Hematopoietic multipotent progenitor cell treated with erythropoietin and hydrocortisone succinate and interleukin-3 and kit ligand, for 8 days (in vitro differentiated cells): ENCODE data around the gene RUSF1.
"Not testable (repeated sequence)": the region's sequence is repeated elsewhere in the genome, so short reads cannot be mapped to it uniquely, and the experiment has no call there.

Experiments used
- DNase-seq: peaks from one replicate; pipeline ENCODE4 v3.0.0-alpha.2; 2015

The RUSF1 gene

GRCh38 chr16:31507929-31508705 is at the start of gene RUSF1:
Gene RUSF1 (minus strand): TSS chr16:31508391. CDS start chr16:31508373, 18 bp downstream.
- peak; percentile 90 for DNase-seq

GRCh38 chr16:31542763-31543162 is 34.6 kb upstream of the RUSF1 start:
- DNase-seq, result no peak

- not testable (repeated sequence) for DNase-seq
Observed at GRCh38 chr16:31539762-31540161, 31.6 kb upstream of the RUSF1 start.

GRCh38 chr16:31538243-31538598 is 30.0 kb upstream of the RUSF1 start:
- not testable (repeated sequence) for DNase-seq

GRCh38 chr16:31537362-31538242 is 29.4 kb upstream of the RUSF1 start:
- DNase-seq, result peak; percentile 29

GRCh38 chr16:31536804-31537361 is 28.7 kb upstream of the RUSF1 start:
- no peak for DNase-seq

- peak; percentile 92 for DNase-seq
Observed at GRCh38 chr16:31535737-31536136, 27.5 kb upstream of the RUSF1 start.

- no peak for DNase-seq
Observed at GRCh38 chr16:31532896-31533295, 24.7 kb upstream of the RUSF1 start.

GRCh38 chr16:31532120-31532519 is 23.9 kb upstream of the RUSF1 start:
- no peak for DNase-seq

GRCh38 chr16:31531096-31531495 is 22.9 kb upstream of the RUSF1 start:
- no peak for DNase-seq

- no peak for DNase-seq
Observed at GRCh38 chr16:31530405-31530804, 22.2 kb upstream of the RUSF1 start.

- no peak for DNase-seq
Observed at GRCh38 chr16:31529937-31530312, 21.7 kb upstream of the RUSF1 start.

GRCh38 chr16:31529108-31529936 is 21.1 kb upstream of the RUSF1 start:
- DNase-seq, result peak; percentile 58

GRCh38 chr16:31528523-31529107 is 20.4 kb upstream of the RUSF1 start:
- DNase-seq, result peak; percentile 45

- peak; percentile 98 for DNase-seq
Observed at GRCh38 chr16:31527734-31528274, 19.6 kb upstream of the RUSF1 start, which contains the start of gene AHSP. Gene AHSP (plus strand): TSS chr16:31527900. CDS start chr16:31528140, 240 bp downstream.

GRCh38 chr16:31525113-31525512 is 16.9 kb upstream of the RUSF1 start:
- DNase-seq, result no peak

- DNase-seq, result not testable (repeated sequence)
Observed at GRCh38 chr16:31523768-31524167, 15.6 kb upstream of the RUSF1 start.

GRCh38 chr16:31522071-31522470 is 13.9 kb upstream of the RUSF1 start:
- DNase-seq, result peak; percentile 52

- DNase-seq, result no peak
Observed at GRCh38 chr16:31521368-31521767, 13.2 kb upstream of the RUSF1 start.

- peak; percentile 49 for DNase-seq
Observed at GRCh38 chr16:31519759-31520431, 11.7 kb upstream of the RUSF1 start.

- no peak for DNase-seq
Observed at GRCh38 chr16:31517800-31518402, 9.7 kb upstream of the RUSF1 start.
